ELR (cell line): Measurements from ENCODE around the gene TRPV4.
"Not testable (repeated sequence)": the region's sequence is repeated elsewhere in the genome, so short reads cannot be mapped to it uniquely, and the experiment has no call there.

ENCODE experiments used
- DNase-seq: peaks from one replicate; pipeline ENCODE4 v3.0.0-alpha.2; 2015; ENCODE audit warnings: low read depth

Gene TRPV4

DNA sequence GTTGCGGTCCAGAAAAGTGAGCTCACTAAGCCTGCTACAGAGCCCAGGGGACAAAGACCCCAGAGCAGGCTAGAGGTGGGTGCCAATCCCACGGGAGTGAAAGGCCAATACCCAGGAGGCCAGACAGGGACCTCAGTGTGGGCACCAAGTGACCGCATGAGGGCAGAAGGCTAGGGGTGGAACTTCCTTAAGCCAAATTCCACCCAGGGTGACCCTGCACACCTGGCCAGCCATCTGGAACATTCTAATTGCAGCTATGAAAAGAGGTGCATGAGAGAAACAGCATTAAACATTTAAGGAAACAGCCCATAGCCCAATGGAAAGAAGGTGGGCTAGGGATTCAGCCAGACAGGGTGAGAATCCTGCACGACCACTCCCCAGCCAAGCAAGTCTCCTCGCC, 27.8 kb upstream of the TRPV4 start:
- DNase-seq: no peak

DNA sequence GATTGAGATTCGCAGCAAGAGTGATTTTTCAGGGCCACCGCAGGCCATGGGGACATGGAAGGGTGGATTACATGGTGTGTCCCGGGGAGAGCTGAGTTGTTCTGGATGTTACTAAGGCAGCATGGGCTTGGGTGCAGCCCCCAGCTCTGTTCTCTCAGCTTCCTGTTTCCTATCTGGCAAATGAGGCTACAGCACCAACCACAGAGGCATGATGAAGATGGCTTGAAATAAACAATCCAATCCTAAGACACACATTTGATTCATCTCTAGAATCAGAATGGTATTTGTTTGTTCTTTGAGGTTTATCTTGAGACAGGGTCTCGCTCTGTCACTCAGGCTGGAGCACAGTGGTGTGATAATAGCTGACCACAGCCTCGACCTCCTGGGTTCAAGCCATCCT, 25.6 kb upstream of the TRPV4 start:
- DNase-seq: no peak

DNA sequence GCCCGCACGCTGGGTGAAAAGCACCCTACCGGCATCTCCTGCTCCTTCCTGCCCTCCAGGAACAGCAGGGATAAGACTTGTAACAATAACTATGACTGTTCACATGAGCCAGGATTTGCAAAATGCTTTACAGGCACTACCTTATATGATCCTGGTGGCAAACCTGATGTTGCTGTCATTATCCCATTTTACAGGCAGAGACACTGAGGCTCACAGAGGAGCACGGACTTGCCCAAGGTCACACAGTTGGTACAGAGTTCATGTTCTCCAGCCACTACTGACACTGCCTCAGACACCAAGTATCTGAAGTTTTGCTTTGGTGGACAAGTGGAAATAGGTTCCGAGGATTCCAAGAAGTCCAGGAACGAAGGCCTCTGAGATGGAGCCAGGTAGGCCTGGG, 24.5 kb upstream of the TRPV4 start:
- DNase-seq: no peak

DNA sequence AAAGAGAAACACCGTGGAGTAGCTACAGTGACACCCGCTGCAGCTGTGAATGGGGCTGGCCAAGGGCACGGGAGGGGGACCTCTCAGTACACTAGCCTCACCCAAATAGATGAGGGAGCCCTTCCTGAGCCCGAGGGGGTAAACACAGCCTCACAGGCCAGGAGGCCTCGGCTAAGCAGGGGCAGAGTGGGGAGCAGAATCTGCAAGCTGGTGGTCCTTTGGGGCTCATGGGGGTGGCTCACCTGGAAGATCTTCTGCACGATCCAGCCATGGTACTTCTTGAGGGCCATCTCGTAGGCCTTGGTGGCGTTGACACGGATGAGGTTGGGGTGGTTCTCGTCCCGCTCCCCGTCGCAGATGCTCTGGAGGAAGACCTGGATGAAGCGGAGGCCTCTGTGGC, 22.2 kb upstream of the TRPV4 start:
- no peak for DNase-seq

DNA sequence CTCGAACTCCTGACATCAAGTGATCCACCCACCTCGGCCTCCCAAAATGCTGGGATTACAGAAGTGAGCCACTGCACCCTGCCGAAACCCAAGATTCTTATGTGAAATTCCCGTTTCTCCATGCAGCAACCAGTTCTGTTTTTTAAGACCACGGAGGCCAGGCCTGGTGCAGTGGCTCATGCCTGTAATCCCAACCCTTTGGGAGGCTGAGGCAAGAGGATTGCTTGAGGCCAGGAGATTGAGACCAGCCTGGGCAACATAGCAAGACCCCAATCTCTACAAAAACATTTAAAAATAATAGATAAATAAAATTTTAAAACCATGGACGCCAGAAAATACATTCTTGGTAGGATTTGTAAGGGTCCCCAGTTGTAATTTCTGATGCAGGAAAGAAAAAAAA, 17.3 kb upstream of the TRPV4 start:
- DNase-seq: not testable (repeated sequence)

DNA sequence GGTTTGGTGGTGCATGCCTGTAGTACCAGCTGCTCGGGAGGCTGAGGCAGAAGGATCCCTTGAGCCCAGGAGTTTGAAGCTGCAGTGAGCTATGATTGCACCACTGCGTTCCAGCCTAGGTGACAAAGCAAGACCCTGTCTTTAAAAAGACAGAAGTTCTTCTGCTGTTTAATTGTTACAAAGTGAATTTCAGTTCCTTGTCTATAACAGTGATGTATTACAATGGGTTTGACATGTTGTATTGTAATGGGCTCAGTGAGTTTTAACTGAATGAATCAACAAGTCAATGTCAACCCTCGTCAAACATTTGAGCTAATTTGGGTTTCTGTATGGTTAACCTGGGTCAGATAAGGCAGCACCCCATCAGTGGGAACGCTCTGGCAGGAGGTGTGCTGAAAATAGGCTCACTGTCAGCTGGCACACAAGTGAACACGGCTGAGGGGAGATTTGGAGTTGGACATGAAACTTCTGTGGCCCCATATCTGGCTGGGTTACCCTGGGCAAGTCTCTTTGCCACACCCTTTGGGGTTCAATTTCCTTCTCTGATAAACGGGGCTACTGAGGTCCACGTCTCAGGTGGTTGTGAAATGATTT, 14.0 kb upstream of the TRPV4 start:
- DNase-seq: no peak

DNA sequence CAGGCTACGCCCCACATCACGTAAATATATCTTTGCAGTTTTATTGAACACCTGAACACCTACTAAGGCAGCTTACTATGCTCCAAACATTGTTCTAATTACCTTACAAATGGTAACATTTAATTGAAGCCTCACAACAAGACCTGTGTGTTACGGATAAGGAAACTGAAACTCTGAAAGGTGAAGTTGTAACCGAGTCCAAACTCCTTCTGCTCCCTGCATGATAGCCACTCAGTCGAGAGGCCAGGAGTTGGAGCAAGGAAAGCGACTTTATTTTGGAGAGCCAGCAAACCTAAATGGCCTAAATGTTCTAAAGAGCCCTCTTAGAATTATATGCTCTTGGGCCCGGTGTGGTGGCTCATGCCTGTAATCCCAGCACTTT, 12.6 kb upstream of the TRPV4 start:
- no peak for DNase-seq

DNA sequence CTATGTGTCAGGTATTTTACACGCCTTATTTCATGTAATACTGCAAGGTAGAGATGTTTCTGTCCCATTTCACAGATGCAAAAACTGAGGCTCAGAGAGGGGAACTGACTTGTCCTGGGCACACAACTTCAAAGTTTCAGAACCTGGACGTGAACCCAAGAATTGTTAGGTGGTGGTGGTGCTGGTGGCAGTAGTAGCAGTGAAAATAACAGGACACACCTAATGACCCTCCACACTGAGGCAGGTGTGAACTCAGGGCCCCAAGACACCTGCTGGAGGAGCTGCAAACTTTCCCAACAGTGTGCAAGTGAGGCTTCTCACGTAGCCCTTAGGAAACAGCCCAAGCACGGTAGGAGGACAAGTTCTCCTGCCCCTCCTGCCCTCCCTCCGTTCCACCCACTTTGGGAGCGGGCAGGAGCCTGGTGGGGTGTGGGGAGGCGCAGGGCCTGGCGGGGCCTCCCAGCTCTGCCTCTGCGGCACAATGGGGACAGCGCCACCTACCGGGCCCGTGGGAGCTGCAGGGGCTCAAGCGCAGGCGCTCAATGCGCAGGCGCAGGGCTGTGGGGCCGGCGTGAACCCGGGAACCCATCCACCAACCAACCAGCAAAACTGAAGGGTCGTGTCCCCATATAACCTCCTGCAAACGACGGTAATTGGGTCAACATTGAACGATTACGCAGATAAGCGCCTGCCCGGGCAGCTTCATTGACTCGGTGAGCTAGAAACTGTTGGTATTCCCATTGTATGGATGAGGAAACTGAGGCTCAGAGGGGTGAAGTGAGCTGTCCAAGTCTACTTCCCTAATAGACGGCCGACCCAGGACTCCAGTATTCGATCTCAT, 12.0 kb upstream of the TRPV4 start:
- peak; percentile 83 for DNase-seq

DNA sequence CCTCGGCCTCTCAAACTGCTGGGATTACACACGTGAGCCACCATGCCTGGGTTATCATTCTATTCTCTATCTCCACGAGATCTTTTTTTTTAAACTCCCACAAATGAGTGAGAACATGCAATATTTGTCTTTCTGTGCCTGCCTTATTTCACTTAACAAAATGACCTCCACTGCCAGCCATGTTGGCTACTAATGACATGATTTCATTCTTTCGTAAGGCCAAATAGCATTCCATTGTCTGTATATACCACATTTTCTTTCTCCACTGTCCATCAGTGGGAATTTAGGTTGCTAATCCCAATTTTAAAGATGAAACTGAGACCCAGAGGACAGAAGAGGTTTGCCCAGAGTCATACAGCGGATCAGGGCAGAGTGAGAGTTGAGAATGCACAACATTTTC, 10.9 kb upstream of the TRPV4 start:
- no peak for DNase-seq

DNA sequence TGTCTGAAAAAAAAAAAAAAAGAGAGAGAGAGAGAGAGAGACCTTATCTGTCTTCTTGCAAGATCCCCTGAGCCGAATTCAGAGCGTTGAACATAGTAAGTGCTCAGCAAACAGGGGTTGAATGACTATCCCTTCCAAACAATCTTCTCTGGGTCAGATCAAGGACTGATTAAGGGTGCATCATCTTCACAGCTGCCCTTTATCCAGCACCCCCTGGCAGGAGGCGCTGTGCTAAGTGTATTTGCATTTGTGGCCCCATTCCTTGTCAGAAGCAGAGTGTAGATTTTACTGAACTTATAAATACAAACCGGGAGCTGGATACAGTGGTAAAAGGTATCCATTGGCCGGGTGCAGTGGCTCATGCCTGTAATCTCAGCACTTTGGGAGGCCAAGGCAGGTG, 8.8 kb upstream of the TRPV4 start:
- DNase-seq: no peak

DNA sequence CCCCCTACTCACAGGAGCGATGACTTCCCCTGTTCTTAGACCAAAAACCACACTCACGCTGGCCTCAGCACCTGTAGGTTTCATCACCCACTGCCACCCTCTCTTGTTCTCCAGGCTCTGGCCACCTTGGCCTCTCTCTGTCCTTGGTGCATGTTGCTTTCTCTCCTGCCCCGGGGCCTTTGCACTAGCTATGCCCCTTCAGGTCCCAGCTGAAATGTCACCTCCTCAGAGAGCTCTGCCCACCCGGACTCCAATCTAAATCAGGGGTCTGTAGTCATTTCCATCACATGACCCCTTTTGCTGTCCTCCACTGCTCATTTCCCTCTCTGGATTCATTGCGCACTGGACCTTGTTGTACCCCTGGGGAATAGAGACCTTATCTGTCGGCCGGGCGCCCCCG, 8.2 kb upstream of the TRPV4 start:
- no peak for DNase-seq

DNA sequence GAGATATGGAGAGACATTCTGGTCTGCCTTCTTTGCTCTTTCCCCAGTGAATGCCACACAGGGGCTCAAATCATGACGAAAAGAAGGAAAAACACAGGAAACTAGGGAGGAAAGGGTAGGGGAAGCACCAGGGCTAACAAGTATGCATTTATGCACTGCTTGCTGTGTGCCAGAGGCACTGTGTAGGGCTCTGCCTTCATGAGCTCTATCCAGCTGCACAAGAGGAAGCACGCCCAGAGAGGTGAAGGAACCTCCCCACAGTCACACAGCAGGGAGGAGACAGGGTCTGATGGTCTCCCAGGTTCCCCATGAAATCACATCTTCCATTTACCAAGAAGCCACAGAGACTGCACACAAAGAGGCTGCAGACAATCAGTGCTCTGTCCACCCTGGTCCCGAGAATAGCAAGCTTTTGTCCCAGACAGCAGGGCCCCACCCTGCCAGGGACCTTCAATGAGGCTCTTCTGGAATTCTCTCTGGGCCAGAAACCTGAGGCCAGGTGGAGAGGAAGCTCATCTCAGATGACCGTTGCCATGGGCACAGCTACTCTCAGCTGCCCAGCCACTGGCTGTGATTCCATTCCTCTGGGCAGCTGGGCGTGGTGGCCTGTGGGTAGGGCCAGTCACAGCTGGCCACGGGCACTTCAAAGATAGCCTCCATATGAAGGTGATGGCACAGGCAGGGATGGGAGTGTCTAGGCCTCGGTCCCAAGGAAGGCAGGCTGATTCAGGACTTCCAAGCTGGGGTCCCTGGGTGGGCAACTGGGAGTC, 7.3 kb upstream of the TRPV4 start:
- no peak for DNase-seq

DNA sequence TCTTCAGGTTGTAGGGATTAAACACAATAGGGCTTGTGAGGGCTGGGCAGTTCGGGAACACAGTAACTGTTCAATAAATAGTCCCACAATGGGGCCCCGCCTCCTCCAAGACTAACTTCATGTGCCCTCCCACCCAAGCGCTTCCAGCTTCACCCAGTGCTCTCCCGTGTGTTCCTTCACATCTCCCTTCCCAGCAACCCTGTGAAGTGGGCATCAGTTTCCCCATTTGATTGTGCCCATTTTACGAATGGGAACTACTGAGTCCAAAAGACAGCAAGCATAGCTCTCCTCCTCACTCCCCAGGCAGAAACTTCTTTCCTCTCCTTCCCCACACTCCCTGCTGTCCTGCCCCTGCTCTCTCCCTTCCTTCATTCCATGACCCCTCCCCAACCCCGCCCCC, 6.2 kb upstream of the TRPV4 start:
- DNase-seq: no peak

DNA sequence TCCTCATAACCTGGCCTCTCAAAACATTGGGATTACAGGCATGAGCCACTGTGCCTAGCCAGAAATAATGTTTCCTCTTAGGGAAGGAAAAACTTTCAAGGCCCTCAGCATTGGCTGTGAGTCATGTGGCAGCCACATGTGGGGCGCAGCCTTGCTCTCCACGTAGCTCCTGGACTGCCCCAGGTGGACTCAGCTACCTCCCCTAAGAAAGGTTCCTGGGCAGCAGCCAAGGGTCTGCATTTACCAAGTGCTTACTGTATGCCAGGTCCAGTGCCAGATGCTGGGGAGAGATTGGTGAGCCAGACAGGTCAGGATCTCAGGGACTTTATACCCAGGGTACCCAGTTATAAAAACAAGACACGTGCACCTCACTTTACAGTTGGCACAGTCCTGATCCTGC, 3.7 kb upstream of the TRPV4 start:
- peak; percentile 66 for DNase-seq

DNA sequence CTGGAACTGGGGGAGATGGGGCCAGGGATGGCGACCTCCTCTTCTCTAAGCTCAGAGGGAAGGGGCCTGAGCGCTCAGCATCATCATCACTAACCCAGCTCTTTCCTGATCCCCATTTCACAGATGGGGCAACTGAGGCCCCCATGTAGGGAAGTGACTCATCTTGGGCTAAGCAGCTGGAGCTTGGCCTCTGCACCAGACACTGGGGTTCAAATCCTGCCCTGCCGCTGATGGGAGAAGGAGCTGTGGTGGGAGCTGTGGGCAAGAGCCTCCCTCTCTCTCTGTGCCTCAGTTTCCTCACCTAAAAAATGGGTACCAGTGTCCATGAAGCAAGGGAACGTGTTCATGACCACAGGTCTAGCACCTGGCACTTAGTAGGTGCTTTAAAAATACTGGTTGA, 2.6 kb upstream of the TRPV4 start:
- DNase-seq: no peak

DNA sequence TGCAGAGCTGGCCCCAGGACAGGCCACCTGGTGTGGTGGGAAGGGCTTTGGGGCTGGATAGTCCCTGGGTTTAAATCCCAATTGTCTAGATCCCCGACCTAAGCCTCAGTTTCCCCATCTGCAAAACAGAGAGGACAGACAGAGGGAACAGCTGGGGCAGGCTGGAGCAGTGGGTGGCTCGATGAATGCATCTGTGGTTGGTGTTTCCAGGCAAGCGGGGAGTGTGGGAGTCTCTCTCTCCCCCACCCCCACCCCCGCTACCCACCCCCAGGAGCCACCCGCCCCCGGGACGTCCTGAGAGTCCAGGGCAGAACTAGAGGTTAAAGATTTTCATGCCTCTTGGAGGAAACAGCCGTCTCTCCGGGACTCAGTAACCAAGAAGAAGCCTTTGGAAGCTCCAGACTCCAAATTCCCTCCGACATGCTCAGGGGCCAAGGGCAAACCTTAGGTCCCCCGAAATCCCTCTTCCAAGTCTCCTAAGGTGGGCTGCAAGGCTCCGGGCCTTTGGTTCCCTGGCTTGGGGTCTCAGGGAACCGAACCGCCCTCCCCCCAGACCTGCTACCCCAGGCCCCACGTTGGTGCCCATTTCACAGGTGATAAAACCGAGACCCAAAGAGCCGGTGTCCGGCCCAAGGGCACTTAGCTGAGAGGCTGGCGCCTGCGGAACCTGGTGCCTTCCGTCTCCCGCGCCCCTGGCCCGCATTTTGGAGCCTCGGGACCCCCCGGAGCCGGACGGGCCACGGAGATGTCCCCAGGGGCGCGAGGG, 474 bp downstream of the TRPV4 start:
- DNase-seq: no peak

DNA sequence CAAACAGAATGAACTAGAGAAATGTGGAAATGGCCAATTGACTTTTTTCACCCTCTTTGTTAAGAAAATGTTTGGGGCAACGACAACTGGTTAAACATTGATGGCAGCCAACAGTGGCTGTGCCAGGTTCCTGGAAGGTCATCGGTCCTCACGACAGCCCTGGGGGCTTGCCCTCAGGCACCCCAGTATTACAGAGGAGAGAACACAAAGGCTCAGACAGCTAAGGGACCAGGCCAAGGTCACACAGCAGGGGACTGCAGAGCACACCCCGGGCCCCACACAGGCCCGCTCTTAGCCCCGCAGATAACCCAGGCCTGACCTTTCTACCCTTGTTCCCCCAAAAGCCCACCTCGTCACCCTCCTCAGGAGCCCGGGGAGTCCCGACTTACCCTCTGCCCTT, 1.3 kb downstream of the TRPV4 start:
- DNase-seq: no peak

DNA sequence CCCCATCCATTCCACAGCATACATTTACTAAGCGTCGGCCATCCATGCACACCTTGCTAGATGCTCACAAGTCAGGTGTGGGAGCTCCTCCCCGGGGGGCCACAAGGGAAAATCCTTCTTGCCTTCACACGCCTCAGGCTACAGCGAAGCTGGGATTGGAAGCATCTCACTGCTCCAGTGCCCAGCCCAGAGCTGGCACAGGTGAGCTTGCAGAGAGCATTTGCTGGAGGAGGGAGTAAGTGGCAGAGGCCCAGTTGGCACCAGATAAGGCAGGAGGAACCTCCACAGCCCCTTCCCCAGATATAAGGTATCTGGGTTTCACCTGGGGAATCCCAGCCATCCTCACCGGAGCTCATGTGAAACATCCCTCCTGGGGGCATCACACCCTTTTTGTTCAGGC, 1.8 kb downstream of the TRPV4 start:
- DNase-seq: no peak

DNA sequence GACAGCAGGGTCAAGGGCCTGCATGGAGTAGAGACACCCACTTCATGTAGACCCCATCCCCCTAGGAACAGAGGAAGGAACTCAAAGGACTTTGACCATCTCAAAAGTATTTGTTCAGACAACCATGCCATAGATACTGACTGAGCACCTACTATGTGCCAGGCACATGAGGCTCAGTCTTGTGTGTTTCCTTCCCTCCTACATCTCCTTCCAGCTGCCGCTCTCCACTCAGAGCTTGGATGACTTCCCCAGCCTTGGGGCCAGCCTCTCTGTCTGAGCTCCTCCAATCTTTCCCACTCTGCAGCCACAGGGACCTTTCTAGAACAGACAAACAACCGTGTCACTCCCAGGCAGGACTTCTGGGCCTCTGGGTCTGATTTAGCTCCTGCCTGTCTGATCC, 2.5 kb downstream of the TRPV4 start:
- no peak for DNase-seq

DNA sequence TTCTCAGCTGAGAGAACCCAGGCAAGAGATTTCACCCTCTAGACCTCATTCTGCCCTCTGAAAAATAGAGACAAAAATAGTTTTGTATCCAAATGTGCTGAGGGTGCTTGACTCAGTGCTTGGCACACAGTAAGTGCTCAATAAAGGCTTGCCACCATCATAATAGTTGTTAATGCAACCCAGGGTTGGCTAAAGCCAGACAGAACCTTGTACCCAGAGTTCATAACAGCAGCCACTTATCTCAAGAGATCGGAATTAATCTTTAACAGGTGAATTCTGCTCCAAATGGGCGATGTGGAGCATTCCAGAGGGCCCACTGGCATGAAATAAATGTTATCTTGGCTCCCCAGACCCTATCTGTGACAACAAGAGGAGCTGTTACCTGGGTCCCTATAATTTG, 2.9 kb downstream of the TRPV4 start:
- DNase-seq: no peak

DNA sequence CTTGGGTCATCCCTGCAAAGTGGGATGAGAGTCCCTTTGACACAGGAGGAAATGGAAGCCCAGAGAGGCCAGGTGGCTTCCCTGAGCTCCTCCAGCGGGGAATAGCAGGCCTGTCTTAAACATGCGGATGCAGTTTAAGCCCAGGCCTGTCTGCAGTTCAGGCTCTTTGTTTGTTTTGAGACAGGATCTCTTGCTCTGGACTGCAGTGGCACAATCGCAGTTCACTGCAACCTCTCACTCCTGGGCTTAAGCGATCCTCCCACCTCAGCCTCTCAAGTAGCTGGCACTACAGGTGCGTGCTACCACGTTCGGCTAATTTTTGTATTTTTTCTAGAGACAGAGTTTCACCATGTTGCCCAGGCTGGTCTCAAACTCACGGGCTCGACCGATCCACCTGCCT, 3.5 kb downstream of the TRPV4 start:
- DNase-seq: no peak

DNA sequence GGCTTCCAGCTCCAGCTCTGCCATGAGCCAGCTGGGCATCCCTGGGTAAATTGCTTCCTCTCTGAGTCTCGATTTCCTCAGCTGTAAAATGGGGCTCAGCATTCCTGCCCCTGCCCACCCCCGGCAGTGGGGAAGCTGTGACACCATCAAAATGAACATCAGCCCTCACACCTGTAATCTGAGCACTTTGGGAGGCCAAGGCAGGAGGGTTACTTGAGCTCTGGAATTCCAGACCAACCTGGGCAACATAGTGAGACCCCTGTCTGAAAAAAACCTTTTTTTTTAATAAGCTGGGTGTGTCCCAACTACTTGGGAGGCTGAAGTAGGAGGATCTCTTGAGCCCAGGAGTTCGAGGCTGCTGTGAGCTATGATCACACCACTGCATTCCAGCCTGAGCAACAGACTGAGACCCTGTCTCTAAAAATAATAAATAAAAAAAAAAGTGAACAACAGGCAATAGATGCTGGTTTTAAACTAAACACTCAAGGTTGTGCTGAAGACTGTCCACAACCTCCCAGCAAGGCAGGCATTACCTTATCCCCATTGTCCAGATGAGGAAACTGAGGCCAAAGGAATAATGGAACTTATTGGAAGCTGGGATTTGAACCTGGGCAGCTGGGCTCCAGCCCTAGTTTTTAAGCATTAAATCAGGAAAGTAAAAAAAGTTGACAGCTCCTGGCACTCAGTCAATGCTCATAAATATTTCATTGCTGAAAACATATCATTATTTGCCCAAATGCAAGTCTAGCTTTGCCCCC, 4.3 kb downstream of the TRPV4 start:
- DNase-seq: no peak
